ENCODE results near the gene ZNF611. TPM values are rescaled to one million over a fixed set of nuclear protein-coding genes. Genes with fewer than 3 reads are reported as not detected.
"Not testable (repeated sequence)": the region's sequence is repeated elsewhere in the genome, so short reads cannot be mapped to it uniquely, and the experiment has no call there.

The ZNF611 gene
- total and polyA plus RNA-seq, 2 of the 13 experiments (the other 11 are each of a cell fraction or from before 2014, with no cell fraction given), result 2.7 to 4.1 TPM

DNA sequence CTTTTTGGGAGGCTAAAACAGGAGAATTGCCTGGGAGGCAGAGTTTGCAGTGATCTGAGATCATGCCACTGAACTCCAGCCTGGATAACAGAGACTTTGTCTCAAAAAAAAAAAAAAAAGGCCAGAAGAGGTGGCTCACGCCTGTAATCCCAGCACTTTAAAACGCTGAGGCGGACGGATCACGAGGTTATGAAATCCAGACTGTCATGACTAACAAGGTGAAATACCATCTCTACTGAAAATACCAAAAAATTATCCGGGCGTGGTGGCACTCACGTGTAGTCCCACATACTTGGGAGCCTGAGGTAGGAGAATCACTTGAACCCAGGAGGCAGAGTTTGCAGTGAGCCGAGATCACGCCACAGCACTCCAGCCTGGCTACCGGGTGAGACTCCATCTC lies 39.9 kb downstream of the ZNF611 start:
- H3K4me1 ChIP-seq (ENCODE audit: insufficient read depth, low read length), result peaks cover 17% of the 10 kb centered on the region
- TF ChIP-seq IRF2 (CRISPR knock-in tag; IDR thresholded peaks at IDR 0.05), result no peak
- TF ChIP-seq, protein P1, sequence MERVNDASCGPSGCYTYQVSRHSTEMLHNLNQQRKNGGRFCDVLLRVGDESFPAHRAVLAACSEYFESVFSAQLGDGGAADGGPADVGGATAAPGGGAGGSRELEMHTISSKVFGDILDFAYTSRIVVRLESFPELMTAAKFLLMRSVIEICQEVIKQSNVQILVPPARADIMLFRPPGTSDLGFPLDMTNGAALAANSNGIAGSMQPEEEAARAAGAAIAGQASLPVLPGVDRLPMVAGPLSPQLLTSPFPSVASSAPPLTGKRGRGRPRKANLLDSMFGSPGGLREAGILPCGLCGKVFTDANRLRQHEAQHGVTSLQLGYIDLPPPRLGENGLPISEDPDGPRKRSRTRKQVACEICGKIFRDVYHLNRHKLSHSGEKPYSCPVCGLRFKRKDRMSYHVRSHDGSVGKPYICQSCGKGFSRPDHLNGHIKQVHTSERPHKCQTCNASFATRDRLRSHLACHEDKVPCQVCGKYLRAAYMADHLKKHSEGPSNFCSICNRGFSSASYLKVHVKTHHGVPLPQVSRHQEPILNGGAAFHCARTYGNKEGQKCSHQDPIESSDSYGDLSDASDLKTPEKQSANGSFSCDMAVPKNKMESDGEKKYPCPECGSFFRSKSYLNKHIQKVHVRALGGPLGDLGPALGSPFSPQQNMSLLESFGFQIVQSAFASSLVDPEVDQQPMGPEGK (CRISPR knock-in tag; IDR thresholded peaks at IDR 0.05), result no peak
- TF ChIP-seq MAFF (IDR thresholded peaks at IDR 0.05; ENCODE audit: low read depth, low read length), result 0 out of 2 replicates have a peak, but pooled peaks have one; percentile 2
- peak; percentile 6 to 52; a peak in 2 of 4 replicates for TF ChIP-seq MAFK (conservative IDR thresholded peaks at IDR 0.05 in 1 of 2, IDR thresholded peaks at IDR 0.05 in 1 of 2; ENCODE audit: low read length in 2 of 2)
- no peak overlapping the region for H3K4me2 ChIP-seq (ENCODE audit: low read depth, low read length)
- H3K79me2 ChIP-seq (ENCODE audit: insufficient read depth, low read length), result no peaks in the 10 kb centered on the region
- ChIA-PET POLR2A (interaction anchor here (0.7 kb wide), 1 partner anchor 23 kb away, joined by 3 read pairs; no protein-coding TSS in a partner anchor), CTCF (ENCODE audit: low intra/inter-chr PET ratio, low total read pairs) (no interaction called here)
- no peak overlapping the region for H3K27ac ChIP-seq (ENCODE audit: extremely low read length, insufficient read depth, low read length)
- in situ Hi-C loops (cut with HindIII; ENCODE audit: extremely low pct_ligation_motif_present, low pct_unique_long_range_greater_than_20kb), result loop anchor here (5.0 kb wide), 1 partner anchor 672 kb away; the partner anchor contains the start of gene ZNF525
- no TSS peak for BruUV-seq (replicated peaks)
- no peak overlapping the region for H3K4me3 ChIP-seq (replicated peaks in 1 of 3; ENCODE audit: insufficient read depth in 1 of 3, low read depth in 2 of 3, low read length in 3 of 3)
- no peak for FAIRE-seq
- no peak for DNase-seq (ENCODE audit: low spot score)
- peaks cover 13% of the 10 kb centered on the region for H3K9me3 ChIP-seq (ENCODE audit: low read length)
- 53% methylated on average over 11 of the region's 11 CpGs for WGBS (ENCODE audit: low lambda C conversion rate)
- no peak overlapping the region for H2AFZ ChIP-seq (ENCODE audit: low read length)
- no peak for ATAC-seq
- H4K20me1 ChIP-seq (ENCODE audit: insufficient read depth, low read length), result no peaks in the 10 kb centered on the region
- no peaks in the 10 kb centered on the region for H3K36me3 ChIP-seq (replicated peaks in 1 of 2; ENCODE audit: control insufficient read depth in 1 of 2, insufficient read depth in 2 of 2, low read length in 2 of 2)
- no peak overlapping the region for H3K9ac ChIP-seq (ENCODE audit: insufficient read depth, low read depth, low read length)
- H3K27me3 ChIP-seq (ENCODE audit: control insufficient read depth in 1 of 2, insufficient read depth in 2 of 2, low read length in 2 of 2), result no peaks in the 10 kb centered on the region
- intact Hi-C loops (cut with micrococcal nuclease; ENCODE audit: unreplicated experiment), result no loop called here

DNA sequence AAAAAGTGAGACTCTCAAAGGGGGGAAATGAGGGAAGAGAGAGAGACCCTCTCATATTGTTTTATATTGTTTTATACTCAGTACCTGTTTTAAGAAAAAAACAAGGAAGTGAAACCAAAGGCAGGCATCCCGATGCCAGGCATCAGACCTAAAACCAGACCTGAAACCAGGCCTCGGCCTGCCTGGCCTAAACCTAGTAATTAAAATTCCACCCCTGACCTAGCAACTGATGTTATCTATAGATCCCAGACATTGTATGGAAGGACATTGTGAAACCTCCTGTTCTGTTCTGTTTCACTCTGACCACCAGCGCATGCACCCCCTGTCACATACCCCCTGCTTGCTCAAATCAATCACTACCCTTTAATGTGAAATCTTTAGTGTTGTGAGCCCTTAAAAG lies 40.6 kb downstream of the ZNF611 start:
- Histone ChIP-seq H3K9me3 (ENCODE audit: low read length) (peaks cover 13% of the 10 kb centered on the region), H3K4me1 (ENCODE audit: insufficient read depth, low read length) (peaks cover 14% of the 10 kb centered on the region)
- H2AFZ ChIP-seq (ENCODE audit: low read length); H4K20me1 ChIP-seq (ENCODE audit: insufficient read depth, low read length); FAIRE-seq; H3K27ac ChIP-seq (ENCODE audit: extremely low read length, insufficient read depth, low read length); BruUV-seq (replicated peaks); H3K36me3 ChIP-seq (replicated peaks in 1 of 2; ENCODE audit: control insufficient read depth in 1 of 2, insufficient read depth in 2 of 2, low read length in 2 of 2); H3K9ac ChIP-seq (ENCODE audit: insufficient read depth, low read depth, low read length); H3K79me2 ChIP-seq (ENCODE audit: insufficient read depth, low read length); CTCF ChIA-PET (ENCODE audit: low intra/inter-chr PET ratio, low total read pairs); ATAC-seq; intact Hi-C loops (cut with micrococcal nuclease; ENCODE audit: unreplicated experiment); H3K4me2 ChIP-seq (ENCODE audit: low read depth, low read length); H3K27me3 ChIP-seq (ENCODE audit: control insufficient read depth in 1 of 2, insufficient read depth in 2 of 2, low read length in 2 of 2); H3K4me3 ChIP-seq (replicated peaks in 1 of 3; ENCODE audit: insufficient read depth in 1 of 3, low read depth in 2 of 3, low read length in 3 of 3); DNase-seq (ENCODE audit: low spot score): not testable (repeated sequence)
- POLR2A ChIA-PET, result interaction anchor here (0.7 kb wide), 1 partner anchor 23 kb away, joined by 3 read pairs; no protein-coding TSS in a partner anchor
- WGBS (ENCODE audit: low lambda C conversion rate), result 48% methylated on average over 3 of the region's 3 CpGs
- in situ Hi-C loops (cut with HindIII; ENCODE audit: extremely low pct_ligation_motif_present, low pct_unique_long_range_greater_than_20kb), result loop anchor here (5.0 kb wide), 1 partner anchor 673 kb away; the partner anchor contains the start of gene ZNF525

Data from HepG2 (cell line).